ENCODE measurements around the gene NTN1. TPM values are rescaled to one million over a fixed set of nuclear protein-coding genes. Genes with fewer than 3 reads are reported as not detected.
"Not testable (repeated sequence)": the region's sequence is repeated elsewhere in the genome, so short reads cannot be mapped to it uniquely, and the experiment has no call there.

Gene NTN1
- total RNA-seq, 4 donors from 2014 or later, result 74.3 to 211 (median 107) TPM

GRCh38 chr17:9105068-9105868 lies 84.0 kb downstream of the NTN1 start:
- TF ChIP-seq POLR2A (IDR thresholded peaks at IDR 0.05) (no peak), POLR2AphosphoS5 (IDR thresholded peaks at IDR 0.05) (no peak), CTCF (IDR thresholded peaks at IDR 0.05) (no peak), EP300 (IDR thresholded peaks at IDR 0.05) (no peak)
- ATAC-seq, result peak; percentile 13
- 52% methylated on average over 9 of the region's 9 CpGs; no CpG with 5 or more reads in 1 of the 2 donors for WGBS, 2 donors (ENCODE audit: low coverage in 1 of 2)
- peak overlapping the region; percentile 85 to 90 (median 88) for H3K27ac ChIP-seq
- H3K4me3 ChIP-seq, result no peak overlapping the region
- H3K9me3 ChIP-seq, result no peaks in the 10 kb centered on the region
- H3K36me3 ChIP-seq, result no peaks in the 10 kb centered on the region
- H3K27me3 ChIP-seq, result no peaks in the 10 kb centered on the region
- H3K4me1 ChIP-seq, result peaks cover 4 to 92% (median 8%) of the 10 kb centered on the region in 3 donors

GRCh38 chr17:9106278-9106677 lies 85.0 kb downstream of the NTN1 start:
- not testable (repeated sequence) for ATAC-seq, H3K4me3 ChIP-seq, H3K36me3 ChIP-seq, H3K9me3 ChIP-seq, H3K27me3 ChIP-seq
- 93 to 97% methylated on average over 3 to 8 of the region's 9 CpGs for WGBS, 2 donors (ENCODE audit: low coverage in 1 of 2)
- peaks cover 4 to 85% (median 8%) of the 10 kb centered on the region in 3 donors for H3K4me1 ChIP-seq
- peak overlapping the region in 3 of 4 donors; percentile 85 to 90 (median 88) for H3K27ac ChIP-seq

- Histone ChIP-seq H3K9me3 (no peaks in the 10 kb centered on the region), H3K36me3 (no peaks in the 10 kb centered on the region), H3K27me3 (no peaks in the 10 kb centered on the region), H3K4me1 (peaks cover 4 to 73% (median 8%) of the 10 kb centered on the region in 3 donors), H3K27ac (peak overlapping the region in 3 of 4 donors; percentile 22 to 54 (median 35)), H3K4me3 (no peak overlapping the region)
- 85% methylated on average over 4 of the region's 4 CpGs; no CpG with 5 or more reads in 1 of the 2 donors for WGBS, 2 donors (ENCODE audit: low coverage in 1 of 2)
- no peak for ATAC-seq
- TF ChIP-seq POLR2AphosphoS5 (IDR thresholded peaks at IDR 0.05), result no peak
- no peak for TF ChIP-seq POLR2A (IDR thresholded peaks at IDR 0.05)
- TF ChIP-seq CTCF (IDR thresholded peaks at IDR 0.05), result no peak
- TF ChIP-seq EP300 (IDR thresholded peaks at IDR 0.05), result no peak
These were observed 86.2 kb downstream of the NTN1 start for GRCh38 chr17:9107527-9107926.

GRCh38 chr17:9108146-9108545 lies 86.8 kb downstream of the NTN1 start:
- TF ChIP-seq EP300 (IDR thresholded peaks at IDR 0.05) (no peak), CTCF (IDR thresholded peaks at IDR 0.05) (no peak), POLR2AphosphoS5 (IDR thresholded peaks at IDR 0.05) (no peak), POLR2A (IDR thresholded peaks at IDR 0.05) (no peak)
- no peaks in the 10 kb centered on the region for H3K9me3 ChIP-seq
- ATAC-seq, result no peak
- H3K4me1 ChIP-seq, result peaks cover 4 to 70% (median 8%) of the 10 kb centered on the region in 3 donors
- WGBS, 2 donors (ENCODE audit: low coverage in 1 of 2), result 62 to 78% methylated on average over 5 to 6 of the region's 6 CpGs
- H3K27ac ChIP-seq, result peak overlapping the region in 2 of 4 donors; percentile 22 to 54
- no peaks in the 10 kb centered on the region for H3K27me3 ChIP-seq
- no peaks in the 10 kb centered on the region for H3K36me3 ChIP-seq
- H3K4me3 ChIP-seq, result no peak overlapping the region

GRCh38 chr17:9109933-9110332 lies 88.6 kb downstream of the NTN1 start:
- no peaks in the 10 kb centered on the region for H3K9me3 ChIP-seq
- H3K27me3 ChIP-seq, result no peaks in the 10 kb centered on the region
- TF ChIP-seq CTCF (IDR thresholded peaks at IDR 0.05) (no peak), POLR2A (IDR thresholded peaks at IDR 0.05) (no peak), POLR2AphosphoS5 (IDR thresholded peaks at IDR 0.05) (no peak), EP300 (IDR thresholded peaks at IDR 0.05) (no peak)
- no peaks in the 10 kb centered on the region for H3K36me3 ChIP-seq
- 80 to 100% methylated on average over 1 to 3 of the region's 4 CpGs for WGBS, 2 donors (ENCODE audit: low coverage in 1 of 2)
- peak overlapping the region in 1 of 4 donors; percentile 32 for H3K27ac ChIP-seq
- no peak for ATAC-seq
- no peak overlapping the region for H3K4me3 ChIP-seq
- peaks cover 3 to 65% (median 8%) of the 10 kb centered on the region in 3 donors for H3K4me1 ChIP-seq

All from gastroesophageal sphincter (tissue), 4 donors.